Astrocyte of the cerebellum (primary cell): ENCODE results near the gene STEEP1.

Experiments used
- DNase-seq: peaks from one replicate; pipeline ENCODE4 v3.0.0-alpha.2; 2011; ENCODE audit warnings: low read depth
- H3K4me3 ChIP-seq: 2 replicates; pipeline ENCODE4 v1.5.1; 2011; ENCODE audit warnings: mild to moderate bottlenecking, low read depth, low read length, moderate library complexity
- CTCF ChIP-seq: IDR thresholded peaks from 2 replicates; pipeline ENCODE4 v1.5.1; 2012; ENCODE audit warnings: low read length, low read depth, moderate library complexity, mild to moderate bottlenecking; ENCODE audit errors: missing control alignments
- in situ Hi-C: cut with HindIII; loops from 2 replicates; pipeline ENCODE4 v1.10.0; 2017; ENCODE audit warnings: low sequenced_read_pairs

STEEP1 gene

GRCh38 chrX:119573222-119573621 is 8.0 kb upstream of the STEEP1 start:
- in situ Hi-C loops, result no loop called here
- DNase-seq, result no peak
- no peak for TF ChIP-seq CTCF
- H3K4me3 ChIP-seq, result peak overlapping the region; percentile 66

- no peak for TF ChIP-seq CTCF
- in situ Hi-C loops, result no loop called here
- no peak for DNase-seq
- no peak overlapping the region for H3K4me3 ChIP-seq
These were observed 5.2 kb upstream of the STEEP1 start for GRCh38 chrX:119570351-119570835.

- no peak overlapping the region for H3K4me3 ChIP-seq
- in situ Hi-C loops, result no loop called here
- DNase-seq, result no peak
- TF ChIP-seq CTCF, result no peak
These were observed 12.7 kb downstream of the STEEP1 start for GRCh38 chrX:119552508-119552907.

GRCh38 chrX:119549327-119550016 is 15.7 kb downstream of the STEEP1 start:
- in situ Hi-C loops, result no loop called here
- TF ChIP-seq CTCF, result no peak
- DNase-seq, result no peak
- H3K4me3 ChIP-seq, result no peak overlapping the region

- DNase-seq, result peak; percentile 15
- H3K4me3 ChIP-seq, result no peak overlapping the region
- in situ Hi-C loops, result no loop called here
- TF ChIP-seq CTCF, result no peak
These were observed 24.0 kb downstream of the STEEP1 start for GRCh38 chrX:119541188-119541587.

- in situ Hi-C loops, result no loop called here
- no peak for DNase-seq
- no peak for TF ChIP-seq CTCF
- no peak overlapping the region for H3K4me3 ChIP-seq
These were observed 25.3 kb downstream of the STEEP1 start for GRCh38 chrX:119539872-119540271.
